ENCODE data around the gene CELA2B.
"Not testable (repeated sequence)": the region's sequence is repeated elsewhere in the genome, so short reads cannot be mapped to it uniquely, and the experiment has no call there.

The CELA2B gene

GRCh38 chr1:15479654-15480347 lies 3.9 kb downstream of the CELA2B start:
- H3K4me3 ChIP-seq (ENCODE audit: control insufficient read depth, low read depth, low read length): no peak overlapping the region
- DNase-seq (ENCODE audit: low read depth): no peak
- no peak for TF ChIP-seq CTCF (conservative IDR thresholded peaks at IDR 0.05; ENCODE audit: control insufficient read depth, insufficient read depth, low read depth, low read length)

GRCh38 chr1:15482455-15482854 lies 6.6 kb downstream of the CELA2B start:
- H3K4me3 ChIP-seq (ENCODE audit: control insufficient read depth, low read depth, low read length); DNase-seq (ENCODE audit: low read depth): not testable (repeated sequence)

GRCh38 chr1:15482983-15483543 lies 7.2 kb downstream of the CELA2B start:
- not testable (repeated sequence) for H3K4me3 ChIP-seq (ENCODE audit: control insufficient read depth, low read depth, low read length); DNase-seq (ENCODE audit: low read depth)

- no peak for DNase-seq (ENCODE audit: low read depth)
- H3K4me3 ChIP-seq (ENCODE audit: control insufficient read depth, low read depth, low read length): no peak overlapping the region
- TF ChIP-seq CTCF (conservative IDR thresholded peaks at IDR 0.05; ENCODE audit: control insufficient read depth, insufficient read depth, low read depth, low read length): no peak
Observed at GRCh38 chr1:15483971-15484370, 8.1 kb downstream of the CELA2B start.

- not testable (repeated sequence) for DNase-seq (ENCODE audit: low read depth); H3K4me3 ChIP-seq (ENCODE audit: control insufficient read depth, low read depth, low read length)
Observed at GRCh38 chr1:15484443-15484842, 8.5 kb downstream of the CELA2B start.

- no peak overlapping the region for H3K4me3 ChIP-seq (ENCODE audit: control insufficient read depth, low read depth, low read length)
- no peak for DNase-seq (ENCODE audit: low read depth)
- no peak for TF ChIP-seq CTCF (conservative IDR thresholded peaks at IDR 0.05; ENCODE audit: control insufficient read depth, insufficient read depth, low read depth, low read length)
Observed at GRCh38 chr1:15485636-15486035, 9.7 kb downstream of the CELA2B start.

- not testable (repeated sequence) for H3K4me3 ChIP-seq (ENCODE audit: control insufficient read depth, low read depth, low read length); DNase-seq (ENCODE audit: low read depth)
Observed at GRCh38 chr1:15486844-15487610, 11.1 kb downstream of the CELA2B start.

- H3K4me3 ChIP-seq (ENCODE audit: control insufficient read depth, low read depth, low read length): no peak overlapping the region
- TF ChIP-seq CTCF (conservative IDR thresholded peaks at IDR 0.05; ENCODE audit: control insufficient read depth, insufficient read depth, low read depth, low read length): no peak
- DNase-seq (ENCODE audit: low read depth): no peak
Observed at GRCh38 chr1:15488371-15488770, 12.5 kb downstream of the CELA2B start.

All from fibroblast of mammary gland (primary cell).